Measurements from ENCODE around the gene C1QTNF3. TPM values are rescaled to one million over a fixed set of nuclear protein-coding genes. Genes with fewer than 3 reads are reported as not detected.

Gene C1QTNF3
- total RNA-seq, 4 donors from 2014 or later: 8.2 to 14.9 (median 13.2) TPM

- H3K4me3 ChIP-seq: no peak overlapping the region
These were observed 16.8 kb downstream of the C1QTNF3 start for GRCh38 chr5:34026089-34026761.

GRCh38 chr5:34022121-34022705 lies 20.8 kb downstream of the C1QTNF3 start:
- WGBS, 2 donors (ENCODE audit: low coverage in 1 of 2): 16% methylated on average over 2 of the region's 2 CpGs; no CpG with 5 or more reads in 1 of the 2 donors
- no peaks in the 10 kb centered on the region for H3K9me3 ChIP-seq
- peaks cover 3 to 36% of the 10 kb centered on the region in 2 donors for H3K36me3 ChIP-seq
- H3K27me3 ChIP-seq: no peaks in the 10 kb centered on the region
- H3K4me3 ChIP-seq: no peak overlapping the region
- H3K27ac ChIP-seq: no peak overlapping the region
- H3K4me1 ChIP-seq: no peaks in the 10 kb centered on the region
- ATAC-seq: no peak
- TF ChIP-seq POLR2A (IDR thresholded peaks at IDR 0.05) (no peak), EP300 (IDR thresholded peaks at IDR 0.05) (no peak), POLR2AphosphoS5 (IDR thresholded peaks at IDR 0.05) (no peak)
- TF ChIP-seq, protein P1, sequence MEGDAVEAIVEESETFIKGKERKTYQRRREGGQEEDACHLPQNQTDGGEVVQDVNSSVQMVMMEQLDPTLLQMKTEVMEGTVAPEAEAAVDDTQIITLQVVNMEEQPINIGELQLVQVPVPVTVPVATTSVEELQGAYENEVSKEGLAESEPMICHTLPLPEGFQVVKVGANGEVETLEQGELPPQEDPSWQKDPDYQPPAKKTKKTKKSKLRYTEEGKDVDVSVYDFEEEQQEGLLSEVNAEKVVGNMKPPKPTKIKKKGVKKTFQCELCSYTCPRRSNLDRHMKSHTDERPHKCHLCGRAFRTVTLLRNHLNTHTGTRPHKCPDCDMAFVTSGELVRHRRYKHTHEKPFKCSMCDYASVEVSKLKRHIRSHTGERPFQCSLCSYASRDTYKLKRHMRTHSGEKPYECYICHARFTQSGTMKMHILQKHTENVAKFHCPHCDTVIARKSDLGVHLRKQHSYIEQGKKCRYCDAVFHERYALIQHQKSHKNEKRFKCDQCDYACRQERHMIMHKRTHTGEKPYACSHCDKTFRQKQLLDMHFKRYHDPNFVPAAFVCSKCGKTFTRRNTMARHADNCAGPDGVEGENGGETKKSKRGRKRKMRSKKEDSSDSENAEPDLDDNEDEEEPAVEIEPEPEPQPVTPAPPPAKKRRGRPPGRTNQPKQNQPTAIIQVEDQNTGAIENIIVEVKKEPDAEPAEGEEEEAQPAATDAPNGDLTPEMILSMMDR (IDR thresholded peaks at IDR 0.05): no peak

More at GRCh38 chr5:34026089-34026761, 16.8 kb downstream of the C1QTNF3 start:
- no peak for ATAC-seq
- H3K27ac ChIP-seq: no peak overlapping the region
- TF ChIP-seq, protein P1 (IDR thresholded peaks at IDR 0.05): no peak
- TF ChIP-seq EP300 (IDR thresholded peaks at IDR 0.05) (no peak), POLR2AphosphoS5 (IDR thresholded peaks at IDR 0.05) (no peak), POLR2A (IDR thresholded peaks at IDR 0.05) (no peak)
- H3K36me3 ChIP-seq: peaks cover 3 to 31% of the 10 kb centered on the region in 2 donors
- H3K4me1 ChIP-seq: no peaks in the 10 kb centered on the region
- no peaks in the 10 kb centered on the region for H3K9me3 ChIP-seq
- H3K27me3 ChIP-seq: no peaks in the 10 kb centered on the region
- 78 to 94% methylated on average over 3 to 7 of the region's 9 CpGs for WGBS, 2 donors (ENCODE audit: low coverage in 1 of 2)

- ATAC-seq: no peak
- 67 to 76% methylated on average over 1 to 2 of the region's 2 CpGs for WGBS, 2 donors (ENCODE audit: low coverage in 1 of 2)
- Histone ChIP-seq H3K36me3 (peaks cover 3 to 32% of the 10 kb centered on the region in 2 donors), H3K27me3 (no peaks in the 10 kb centered on the region), H3K4me3 (no peak overlapping the region), H3K4me1 (no peaks in the 10 kb centered on the region), H3K27ac (no peak overlapping the region), H3K9me3 (no peaks in the 10 kb centered on the region)
- TF ChIP-seq, protein P1 (IDR thresholded peaks at IDR 0.05): no peak
- no peak for TF ChIP-seq EP300 (IDR thresholded peaks at IDR 0.05)
- no peak for TF ChIP-seq POLR2AphosphoS5 (IDR thresholded peaks at IDR 0.05)
- TF ChIP-seq POLR2A (IDR thresholded peaks at IDR 0.05): no peak
These were observed 21.7 kb downstream of the C1QTNF3 start for GRCh38 chr5:34021334-34021733.

DNA sequence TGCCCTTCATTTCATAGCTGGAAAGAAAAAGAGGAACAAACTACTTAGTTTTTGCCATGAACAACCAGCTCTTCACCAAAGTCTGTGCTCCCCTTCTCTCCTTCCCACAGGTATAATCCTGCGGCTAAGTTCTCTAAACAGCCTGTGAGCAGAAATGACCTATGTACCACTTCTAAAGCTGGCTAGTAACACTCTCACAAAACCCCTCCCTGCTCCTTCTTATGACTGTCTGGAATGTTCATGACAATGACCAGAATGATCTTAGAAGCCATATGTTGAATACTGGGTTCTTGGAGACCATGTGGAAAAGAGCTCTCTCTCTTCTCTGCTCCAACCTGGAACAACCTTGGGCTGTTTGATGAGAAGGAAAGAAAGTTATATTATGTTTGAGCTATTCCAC lies 22.3 kb downstream of the C1QTNF3 start:
- no peak overlapping the region for H3K4me3 ChIP-seq
- no peak for TF ChIP-seq POLR2AphosphoS5 (IDR thresholded peaks at IDR 0.05)
- TF ChIP-seq, protein P1 (IDR thresholded peaks at IDR 0.05): no peak
- no peak for TF ChIP-seq POLR2A (IDR thresholded peaks at IDR 0.05)
- TF ChIP-seq EP300 (IDR thresholded peaks at IDR 0.05): no peak
- ATAC-seq: no peak
- H3K27ac ChIP-seq: no peak overlapping the region
- no peaks in the 10 kb centered on the region for H3K9me3 ChIP-seq
- no peaks in the 10 kb centered on the region for H3K27me3 ChIP-seq
- no peaks in the 10 kb centered on the region for H3K4me1 ChIP-seq
- WGBS, 2 donors (ENCODE audit: low coverage in 1 of 2): 90 to 100% methylated on average over 1 of the region's 1 CpG
- H3K36me3 ChIP-seq: peaks cover 3 to 27% of the 10 kb centered on the region in 2 donors

- ATAC-seq: no peak
- 58 to 78% methylated on average over 2 of the region's 2 CpGs for WGBS, 2 donors (ENCODE audit: low coverage in 1 of 2)
- TF ChIP-seq, protein P1 (IDR thresholded peaks at IDR 0.05): no peak
- no peak for TF ChIP-seq POLR2A (IDR thresholded peaks at IDR 0.05)
- TF ChIP-seq EP300 (IDR thresholded peaks at IDR 0.05): no peak
- TF ChIP-seq POLR2AphosphoS5 (IDR thresholded peaks at IDR 0.05): no peak
These were observed 25.8 kb downstream of the C1QTNF3 start for GRCh38 chr5:34017254-34017653.

More at GRCh38 chr5:34017254-34017653, 25.8 kb downstream of the C1QTNF3 start:
- Histone ChIP-seq H3K4me1 (peaks cover 0 to 4% (median 0%) of the 10 kb centered on the region in 3 donors), H3K9me3 (no peaks in the 10 kb centered on the region), H3K36me3 (peaks cover 0 to 14% of the 10 kb centered on the region in 2 donors), H3K4me3 (no peak overlapping the region), H3K27ac (no peak overlapping the region), H3K27me3 (no peaks in the 10 kb centered on the region)
